Gastroesophageal sphincter (tissue), 3 donors: ENCODE measurements around the gene HS1BP3.

Experiments
- POLR2A ChIP-seq, 2 donors: fragments of 450-650 bp; IDR thresholded peaks; one replicate each; pipeline ENCODE4 v1.6.1; 2017; ENCODE audit warnings: antibody characterized with exemption in 2 of 2, mild to moderate bottlenecking in 2 of 2, moderate library complexity in 1 of 2
- TF ChIP-seq, protein P1 (sequence below), 4 experiments: fragments of 200-600 bp in 2 of 4; fragments of 450-650 bp in 2 of 4; sonication (generic) in 1 of 4; IDR thresholded peaks; one replicate each; pipeline ENCODE4 v1.5.1; 2017 to 2019; ENCODE audit warnings: antibody characterized with exemption in 4 of 4, mild to moderate bottlenecking in 2 of 4, moderate library complexity in 2 of 4

DNA sequence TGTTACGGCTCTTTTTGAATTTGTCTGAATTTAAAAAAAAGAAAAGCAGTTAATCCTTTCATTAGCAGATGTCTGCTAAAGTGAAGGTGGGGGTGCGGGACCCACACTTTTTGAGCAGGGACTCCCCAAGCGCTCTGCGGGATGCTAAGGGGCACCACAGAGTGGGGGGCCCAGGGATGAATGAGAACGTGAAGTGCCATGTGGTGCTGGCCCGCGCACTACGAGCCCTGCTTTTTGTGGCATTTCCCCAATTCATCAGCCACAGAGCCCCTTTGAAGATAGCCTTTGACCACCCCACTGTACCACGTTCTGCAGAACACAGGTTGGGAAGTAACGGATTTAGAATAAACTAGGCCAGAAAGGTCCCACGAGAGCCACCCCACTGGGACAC lies 28.6 kb downstream of the HS1BP3 start:
- TF ChIP-seq POLR2A (IDR thresholded peaks at IDR 0.05), result no peak
- TF ChIP-seq, protein P1, sequence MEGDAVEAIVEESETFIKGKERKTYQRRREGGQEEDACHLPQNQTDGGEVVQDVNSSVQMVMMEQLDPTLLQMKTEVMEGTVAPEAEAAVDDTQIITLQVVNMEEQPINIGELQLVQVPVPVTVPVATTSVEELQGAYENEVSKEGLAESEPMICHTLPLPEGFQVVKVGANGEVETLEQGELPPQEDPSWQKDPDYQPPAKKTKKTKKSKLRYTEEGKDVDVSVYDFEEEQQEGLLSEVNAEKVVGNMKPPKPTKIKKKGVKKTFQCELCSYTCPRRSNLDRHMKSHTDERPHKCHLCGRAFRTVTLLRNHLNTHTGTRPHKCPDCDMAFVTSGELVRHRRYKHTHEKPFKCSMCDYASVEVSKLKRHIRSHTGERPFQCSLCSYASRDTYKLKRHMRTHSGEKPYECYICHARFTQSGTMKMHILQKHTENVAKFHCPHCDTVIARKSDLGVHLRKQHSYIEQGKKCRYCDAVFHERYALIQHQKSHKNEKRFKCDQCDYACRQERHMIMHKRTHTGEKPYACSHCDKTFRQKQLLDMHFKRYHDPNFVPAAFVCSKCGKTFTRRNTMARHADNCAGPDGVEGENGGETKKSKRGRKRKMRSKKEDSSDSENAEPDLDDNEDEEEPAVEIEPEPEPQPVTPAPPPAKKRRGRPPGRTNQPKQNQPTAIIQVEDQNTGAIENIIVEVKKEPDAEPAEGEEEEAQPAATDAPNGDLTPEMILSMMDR (IDR thresholded peaks at IDR 0.05), result no peak
